ENCODE measurements around the gene ACER3.

The ACER3 gene

GRCh38 chr11:76822406-76822805 is 38.3 kb upstream of the ACER3 start:
- Histone ChIP-seq H3K4me1 (ENCODE audit: insufficient read depth, poor library complexity, severe bottlenecking) (peaks cover 36% of the 10 kb centered on the region), H3K27me3 (ENCODE audit: insufficient read depth, poor library complexity, severe bottlenecking) (no peaks in the 10 kb centered on the region), H3K27ac (ENCODE audit: poor library complexity, severe bottlenecking) (peak overlapping the region; percentile 98), H3K9me3 (ENCODE audit: severe bottlenecking) (peaks cover under 1% of the 10 kb centered on the region), H3K36me3 (ENCODE audit: low read depth) (no peaks in the 10 kb centered on the region), H3K4me3 (ENCODE audit: severe bottlenecking) (no peak overlapping the region)
- TF ChIP-seq CTCF (IDR thresholded peaks at IDR 0.05; ENCODE audit: poor library complexity, severe bottlenecking): no peak
- DNase-seq (ENCODE audit: low spot score) (no peak), ATAC-seq (ENCODE audit: low read depth) (no peak)

DNA sequence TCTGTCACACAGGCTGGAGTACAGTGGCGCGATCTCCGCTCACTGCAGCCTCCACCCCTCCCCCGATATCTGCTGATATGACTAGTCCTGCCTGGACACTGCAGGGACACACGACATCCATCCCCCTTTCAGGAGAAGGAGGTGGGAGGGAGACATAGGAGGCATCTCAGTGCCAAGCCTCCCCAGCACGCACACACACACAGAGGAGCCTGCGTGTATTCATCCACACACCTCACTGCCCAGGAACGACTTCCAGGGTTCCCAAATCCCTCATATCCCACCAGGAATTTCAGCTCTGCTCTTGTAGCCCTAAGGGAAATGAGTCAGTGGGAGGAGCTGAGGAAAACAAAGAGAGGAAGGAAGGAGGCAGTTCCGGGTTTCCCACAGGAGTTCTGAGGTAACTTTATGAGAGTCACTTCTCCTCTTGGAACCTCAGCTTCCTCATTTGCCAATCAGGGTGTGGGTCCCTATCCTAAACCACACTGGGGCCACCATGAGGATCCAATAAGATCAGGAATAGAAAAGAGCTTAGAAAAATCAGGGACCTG is 37.2 kb upstream of the ACER3 start:
- DNase-seq (ENCODE audit: low spot score): peak; percentile 82
- H3K27ac ChIP-seq (ENCODE audit: poor library complexity, severe bottlenecking): peak overlapping the region; percentile 98
- ATAC-seq (ENCODE audit: low read depth): peak; percentile 83

DNA sequence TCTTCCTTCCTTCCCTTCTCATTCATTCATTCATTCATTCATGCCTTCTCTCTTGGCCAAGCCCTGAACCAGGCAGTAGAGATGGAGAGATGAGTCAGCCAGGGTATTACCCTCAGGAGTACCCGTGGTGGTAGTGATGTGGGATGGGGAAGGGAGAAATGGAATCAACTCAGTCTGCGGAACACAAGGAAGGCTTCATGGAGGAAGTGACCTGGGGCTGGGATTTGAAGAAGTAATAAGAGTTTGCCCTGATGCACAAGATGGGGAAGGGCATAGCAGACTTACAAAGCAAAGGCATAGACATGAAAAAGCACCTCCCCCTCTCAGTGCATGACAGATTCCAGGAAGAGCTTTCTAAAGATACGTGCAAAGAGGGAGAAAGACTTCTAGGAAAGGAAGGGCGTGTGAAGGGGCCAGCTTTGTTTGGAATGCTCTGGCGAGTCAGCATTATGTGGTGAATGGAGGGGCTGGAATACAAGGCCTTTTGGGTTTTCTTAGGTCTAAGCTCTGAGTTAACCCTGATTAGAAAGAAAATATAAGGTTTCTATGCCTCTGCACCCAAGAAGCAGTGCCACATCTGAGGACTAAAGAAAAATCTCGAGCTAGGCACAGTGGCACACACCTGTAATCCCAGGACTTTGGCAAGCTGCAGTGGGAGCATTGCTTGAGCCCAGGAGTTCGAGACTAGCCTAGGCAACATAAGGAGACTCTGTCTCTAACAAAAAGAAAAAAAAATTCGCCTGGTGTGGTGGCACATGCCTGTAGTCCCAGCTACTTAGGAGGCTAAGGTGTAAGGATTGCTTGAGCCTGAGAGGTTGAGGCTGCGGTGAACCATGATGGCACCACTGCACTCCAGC is 36.4 kb upstream of the ACER3 start:
- Histone ChIP-seq H3K4me3 (ENCODE audit: severe bottlenecking) (no peak overlapping the region), H3K27me3 (ENCODE audit: insufficient read depth, poor library complexity, severe bottlenecking) (no peaks in the 10 kb centered on the region), H3K4me1 (ENCODE audit: insufficient read depth, poor library complexity, severe bottlenecking) (peaks cover 36% of the 10 kb centered on the region), H3K9me3 (ENCODE audit: severe bottlenecking) (no peaks in the 10 kb centered on the region), H3K36me3 (ENCODE audit: low read depth) (no peaks in the 10 kb centered on the region), H3K27ac (ENCODE audit: poor library complexity, severe bottlenecking) (peak overlapping the region; percentile 98)
- ATAC-seq (ENCODE audit: low read depth) (peak; percentile 37), DNase-seq (ENCODE audit: low spot score) (no peak)
- no peak for TF ChIP-seq CTCF (IDR thresholded peaks at IDR 0.05; ENCODE audit: poor library complexity, severe bottlenecking)

More for the DNA sequence above, 37.2 kb upstream of the ACER3 start:
- no peaks in the 10 kb centered on the region for H3K9me3 ChIP-seq (ENCODE audit: severe bottlenecking)
- no peak for TF ChIP-seq CTCF (IDR thresholded peaks at IDR 0.05; ENCODE audit: poor library complexity, severe bottlenecking)
- no peaks in the 10 kb centered on the region for H3K36me3 ChIP-seq (ENCODE audit: low read depth)
- no peaks in the 10 kb centered on the region for H3K27me3 ChIP-seq (ENCODE audit: insufficient read depth, poor library complexity, severe bottlenecking)
- no peak overlapping the region for H3K4me3 ChIP-seq (ENCODE audit: severe bottlenecking)
- H3K4me1 ChIP-seq (ENCODE audit: insufficient read depth, poor library complexity, severe bottlenecking): peaks cover 36% of the 10 kb centered on the region

GRCh38 chr11:76824980-76825725 is 35.6 kb upstream of the ACER3 start:
- no peak for TF ChIP-seq CTCF (IDR thresholded peaks at IDR 0.05; ENCODE audit: poor library complexity, severe bottlenecking)
- Histone ChIP-seq H3K27me3 (ENCODE audit: insufficient read depth, poor library complexity, severe bottlenecking) (no peaks in the 10 kb centered on the region), H3K4me3 (ENCODE audit: severe bottlenecking) (no peak overlapping the region), H3K9me3 (ENCODE audit: severe bottlenecking) (no peaks in the 10 kb centered on the region), H3K4me1 (ENCODE audit: insufficient read depth, poor library complexity, severe bottlenecking) (peaks cover 36% of the 10 kb centered on the region), H3K27ac (ENCODE audit: poor library complexity, severe bottlenecking) (peak overlapping the region; percentile 98), H3K36me3 (ENCODE audit: low read depth) (no peaks in the 10 kb centered on the region)
- ATAC-seq (ENCODE audit: low read depth): peak; percentile 75
- peak; percentile 92 for DNase-seq (ENCODE audit: low spot score)

All from RWPE2 (cell line).